ENCODE data around the gene MAP3K2.

- TF ChIP-seq CTCF (IDR thresholded peaks at IDR 0.05 in 4 of 5, conservative IDR thresholded peaks at IDR 0.05 in 1 of 5), result no peak
- no peak for TF ChIP-seq POLR2A (IDR thresholded peaks at IDR 0.05)
Measured at GRCh38 chr2:127422559-127423477, 35.0 kb upstream of the MAP3K2 start.

Data from gastrocnemius medialis (tissue), 4 donors.